ENCODE data around the gene USP37.

- TF ChIP-seq POLR2A (IDR thresholded peaks at IDR 0.05) (no peak), CTCF (IDR thresholded peaks at IDR 0.05) (no peak)
These were observed 95.2 kb downstream of the USP37 start for GRCh38 chr2:218472988-218473387.

Measured in lower leg skin (tissue), 3 donors.